ENCODE results near the gene DDX41.

The DDX41 gene

GRCh38 chr5:177509381-177509951 lies 7.3 kb downstream of the DDX41 start, which contains the start of gene DOK3:
DOK3 (minus strand) TSS chr5:177509826; CDS start chr5:177509540, 286 bp downstream.
- CTCF ChIA-PET: interaction anchor here (1.5 to 3.9 kb wide), 3 partner anchors 8 to 119 kb away, joined by 5 to 51 read pairs (median 9); no protein-coding TSS in a partner anchor
- no peak for DNase-seq (ENCODE audit: low read depth, low spot score)

GRCh38 chr5:177508837-177509236 lies 7.9 kb downstream of the DDX41 start:
- TF ChIP-seq CTCF (IDR thresholded peaks at IDR 0.05; ENCODE audit: insufficient read depth, low read length, missing control alignments): no peak
- ChIA-PET POLR2A (interaction anchor here (1.5 to 2.0 kb wide), 2 partner anchors 12 to 14 kb away, joined by 7 to 8 read pairs; partner anchors contain the start of gene PDLIM7), CTCF (interaction anchor here (1.0 to 3.9 kb wide), 3 partner anchors 8 to 105 kb away, joined by 3 to 51 read pairs (median 5); no protein-coding TSS in a partner anchor)
- no peak overlapping the region for H3K4me3 ChIP-seq (ENCODE audit: low read depth, low read length)
- no peak for DNase-seq (ENCODE audit: low read depth, low spot score)

More at GRCh38 chr5:177509381-177509951, 7.3 kb downstream of the DDX41 start, which contains the start of gene DOK3:
- no peak for TF ChIP-seq CTCF (IDR thresholded peaks at IDR 0.05; ENCODE audit: insufficient read depth, low read length, missing control alignments)
- POLR2A ChIA-PET: interaction anchor here (1.5 kb wide), 1 partner anchor 15 kb away, joined by 8 read pairs; no protein-coding TSS in a partner anchor
- H3K4me3 ChIP-seq (ENCODE audit: low read depth, low read length): no peak within 1 kb of the TSS

- no peak overlapping the region for H3K4me3 ChIP-seq (ENCODE audit: low read depth, low read length)
- no peak for TF ChIP-seq CTCF (IDR thresholded peaks at IDR 0.05; ENCODE audit: insufficient read depth, low read length, missing control alignments)
- ChIA-PET POLR2A (interaction anchor here (1.1 to 2.0 kb wide), 2 partner anchors 11 to 13 kb away, joined by 3 to 7 read pairs; partner anchors contain the start of gene PDLIM7), CTCF (interaction anchor here (1.0 to 3.9 kb wide), 4 partner anchors 7 to 118 kb away, joined by 3 to 51 read pairs (median 3); no protein-coding TSS in a partner anchor)
- DNase-seq (ENCODE audit: low read depth, low spot score): no peak
Observed at GRCh38 chr5:177508221-177508611, 8.5 kb downstream of the DDX41 start.

- no peak for DNase-seq (ENCODE audit: low read depth, low spot score)
- CTCF ChIA-PET: interaction anchor here (1.1 to 1.2 kb wide), 3 partner anchors 18 to 198 kb away, joined by 3 read pairs; no protein-coding TSS in a partner anchor
- no peak for TF ChIP-seq CTCF (IDR thresholded peaks at IDR 0.05; ENCODE audit: insufficient read depth, low read length, missing control alignments)
- H3K4me3 ChIP-seq (ENCODE audit: low read depth, low read length): no peak overlapping the region
- POLR2A ChIA-PET: interaction anchor here (1.1 to 2.0 kb wide), 2 partner anchors 10 to 12 kb away, joined by 3 to 7 read pairs; partner anchors contain the start of gene PDLIM7
Observed at GRCh38 chr5:177507596-177508220, 9.1 kb downstream of the DDX41 start.

- no peak overlapping the region for H3K4me3 ChIP-seq (ENCODE audit: low read depth, low read length)
- CTCF ChIA-PET: interaction anchor here (0.7 to 1.2 kb wide), 3 partner anchors 18 to 197 kb away, joined by 3 read pairs; no protein-coding TSS in a partner anchor
- DNase-seq (ENCODE audit: low read depth, low spot score): no peak
- POLR2A ChIA-PET: interaction anchor here (0.8 to 2.0 kb wide), 4 partner anchors 10 to 14 kb away, joined by 3 to 7 read pairs (median 4); partner anchors contain the start of gene PDLIM7
- TF ChIP-seq CTCF (IDR thresholded peaks at IDR 0.05; ENCODE audit: insufficient read depth, low read length, missing control alignments): peak; percentile 18
Observed at GRCh38 chr5:177507165-177507564, 9.6 kb downstream of the DDX41 start.

All from AG04449 (cell line).